Articular chondrocyte of knee joint (primary cell): ENCODE results near the gene S100A7. TPM values are rescaled to one million over a fixed set of nuclear protein-coding genes. Genes with fewer than 3 reads are reported as not detected.

Experiments used
- total RNA-seq: library from RNA; depleted of rRNA; stranded (reverse); fragments of >200 nt; gene quantifications from 2 replicates; pipeline ENCODE4 v1.2.3, GENCODE V29; 2012

S100A7 gene
- not detected in 2 replicates for total RNA-seq

DNA sequence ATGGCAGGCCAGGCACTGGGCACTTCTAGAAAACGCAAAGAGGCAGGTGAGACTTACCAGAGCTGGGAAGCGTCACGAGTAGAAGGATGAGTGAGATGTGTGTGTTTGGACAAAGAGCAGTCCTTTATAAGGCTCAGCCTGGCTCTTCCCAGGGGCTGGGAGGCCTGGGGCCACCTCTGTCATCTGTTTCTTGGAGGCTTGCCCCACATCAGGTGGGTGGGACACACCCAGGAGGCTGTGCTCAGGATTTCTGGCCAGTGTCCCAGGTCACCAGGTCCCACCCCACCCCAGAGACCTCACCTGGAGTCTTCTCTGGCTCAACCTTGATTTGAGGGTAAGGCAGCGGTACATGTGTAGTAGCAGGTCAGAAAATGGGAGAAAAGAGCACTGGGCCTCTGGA is at the start of gene S100A7:
Gene S100A7 (minus strand): TSS at position 101 of the 400 bp plus-strand sequence. CDS start 1,638 bp downstream, outside the sequence.

DNA sequence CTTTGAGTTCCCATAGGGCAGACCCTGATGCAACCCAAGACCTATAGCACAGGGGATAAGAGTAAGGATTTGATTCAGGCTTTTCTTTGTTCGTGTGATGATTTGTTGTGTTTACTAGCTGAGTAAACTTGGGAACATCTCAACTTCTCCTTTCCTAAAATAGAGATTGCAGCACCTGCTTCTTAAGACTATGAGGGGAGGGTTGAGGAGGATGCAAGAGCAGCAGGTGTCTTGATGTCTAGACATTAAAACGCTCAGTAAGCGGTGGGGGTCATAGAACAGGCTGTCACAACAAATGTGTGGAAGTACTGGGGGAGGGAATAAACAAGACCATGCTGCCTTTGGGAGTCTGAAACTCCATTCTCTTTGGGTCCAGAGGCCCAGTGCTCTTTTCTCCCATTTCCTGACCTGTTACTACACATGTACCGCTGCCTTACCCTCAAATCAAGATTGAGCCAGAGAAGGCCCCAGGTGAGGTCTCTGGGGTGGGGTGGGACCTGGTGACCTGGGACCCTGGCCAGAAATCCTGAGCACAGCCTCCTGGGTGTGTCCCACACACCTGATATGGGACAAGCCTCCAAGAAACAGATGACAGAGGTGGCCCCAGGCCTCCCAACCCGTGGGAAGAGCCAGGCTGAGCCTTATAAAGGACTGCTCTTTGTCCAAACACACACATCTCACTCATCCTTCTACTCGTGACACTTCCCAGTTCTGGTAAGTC is 44.4 kb downstream of the S100A7 start, which contains the start of gene S100A7A:
Gene S100A7A (plus strand): TSS at position 671 of the 721 bp plus-strand sequence. CDS start 1,563 bp downstream, outside the sequence.

Other genes with a start within 250 kb of the S100A7 start
- gene PRR9, start 243.1 kb downstream of the S100A7 start, total RNA-seq, result not detected in 2 replicates
- not detected in 2 replicates for gene LORICRIN, start 201.0 kb downstream of the S100A7 start, total RNA-seq
- gene PGLYRP3, start 147.7 kb downstream of the S100A7 start, total RNA-seq, result not detected in 2 replicates
- gene PGLYRP4, start 111.8 kb downstream of the S100A7 start, total RNA-seq, result not detected in 2 replicates
- not detected in 2 replicates for gene S100A9, start 102.8 kb downstream of the S100A7 start, total RNA-seq
- not detected in 2 replicates for gene S100A12, start 85.0 kb downstream of the S100A7 start, total RNA-seq
- gene S100A8, start 69.6 kb downstream of the S100A7 start, total RNA-seq, result not detected in 2 replicates
- gene S100A7A, start 44.1 kb downstream of the S100A7 start, total RNA-seq, result not detected in 2 replicates
- gene S100A6, start 75.3 kb upstream of the S100A7 start, total RNA-seq, result 723 and 917 TPM in 2 replicates
- not detected in 2 replicates for gene S100A5, start 80.3 kb upstream of the S100A7 start, total RNA-seq
- 164 and 276 TPM in 2 replicates for gene S100A4, start 85.2 kb upstream of the S100A7 start, total RNA-seq
- 2.0 and 3.7 TPM in 2 replicates for gene S100A3, start 88.6 kb upstream of the S100A7 start, total RNA-seq
- 2.9 and 3.1 TPM in 2 replicates for gene S100A2, start 105.2 kb upstream of the S100A7 start, total RNA-seq
- gene S100A16, start 152.5 kb upstream of the S100A7 start, total RNA-seq, result 128 and 138 TPM in 2 replicates
- gene S100A14, start 155.7 kb upstream of the S100A7 start, total RNA-seq, result not detected in 2 replicates
- gene S100A13, start 166.9 kb upstream of the S100A7 start, total RNA-seq, result 99.6 and 142 TPM in 2 replicates
- gene S100A1, start 167.8 kb upstream of the S100A7 start, total RNA-seq, result 1.7 and 3.5 TPM in 2 replicates
- gene CHTOP, start 173.4 kb upstream of the S100A7 start, total RNA-seq, result 38.4 and 41.4 TPM in 2 replicates
- 44.4 and 53.4 TPM in 2 replicates for gene SNAPIN, start 198.1 kb upstream of the S100A7 start, total RNA-seq
- gene ILF2, start 210.3 kb upstream of the S100A7 start, total RNA-seq, result 165 and 169 TPM in 2 replicates
- under 0.01 and 0.13 TPM in 2 replicates for gene NPR1, start 218.0 kb upstream of the S100A7 start, total RNA-seq